Activated T-helper 9 cell treated with anti-CD3 and anti-CD28 coated beads, Interleukin-2, amount 50 U/mL, for 16 hours (primary cell): Measurements from ENCODE around the gene ENTREP1.

Experiments
- DNase-seq: peaks from one replicate; pipeline ENCODE4 v3.0.0-alpha.2; 2020; ENCODE audit warnings: low read depth

The ENTREP1 gene

GRCh38 chr9:69319324-69320025 is 5.5 kb upstream of the ENTREP1 start:
- DNase-seq = no peak

GRCh38 chr9:69322256-69322655 is 2.8 kb upstream of the ENTREP1 start:
- no peak for DNase-seq

- DNase-seq = no peak
These were observed 1.2 kb upstream of the ENTREP1 start for GRCh38 chr9:69323861-69324260.

- DNase-seq = no peak
These were observed 596 bp downstream of the ENTREP1 start for GRCh38 chr9:69325409-69326212.

DNA sequence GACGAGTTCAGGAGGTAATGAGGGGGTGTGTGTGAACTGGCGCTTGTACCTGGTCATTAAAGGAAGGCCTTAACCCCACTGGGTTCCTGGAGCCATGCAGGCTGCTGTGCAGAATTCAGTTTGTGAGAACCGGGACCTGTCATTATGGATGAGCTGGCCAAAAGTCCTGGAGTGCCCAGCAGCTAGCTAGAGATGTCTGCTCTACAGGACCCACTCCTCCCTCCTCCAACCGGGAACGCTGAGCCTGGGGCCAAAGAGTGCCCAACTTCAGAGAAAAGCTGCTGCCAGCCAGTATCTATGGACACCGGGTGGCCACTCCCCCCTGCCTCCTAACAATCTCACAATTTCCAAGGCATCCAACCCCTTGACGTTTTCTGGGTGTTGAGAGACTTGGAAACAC is 1.2 kb downstream of the ENTREP1 start:
- DNase-seq = no peak

- no peak for DNase-seq
These were observed 5.6 kb downstream of the ENTREP1 start for GRCh38 chr9:69330580-69330979.

DNA sequence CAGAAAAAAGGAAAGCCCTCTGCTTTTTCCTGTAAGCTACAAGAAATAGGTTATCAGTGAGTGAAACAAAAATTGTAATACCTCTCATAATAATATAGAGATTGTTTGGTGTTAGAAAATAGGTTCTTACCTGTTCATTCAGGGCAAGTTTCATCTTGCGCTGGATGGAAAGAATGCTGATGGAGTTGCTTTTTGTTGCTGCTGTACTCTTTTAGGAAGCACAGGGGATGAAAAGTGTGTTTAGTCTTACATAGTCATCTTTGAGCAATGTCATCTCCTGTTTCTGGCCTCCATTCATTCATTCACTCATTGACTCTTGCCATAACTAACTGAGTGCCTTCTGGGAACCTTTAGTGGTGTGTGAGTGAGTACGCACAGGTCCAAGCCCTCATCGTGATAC is 6.4 kb downstream of the ENTREP1 start:
- DNase-seq = no peak

GRCh38 chr9:69332067-69332685 is 7.2 kb downstream of the ENTREP1 start:
- no peak for DNase-seq

DNA sequence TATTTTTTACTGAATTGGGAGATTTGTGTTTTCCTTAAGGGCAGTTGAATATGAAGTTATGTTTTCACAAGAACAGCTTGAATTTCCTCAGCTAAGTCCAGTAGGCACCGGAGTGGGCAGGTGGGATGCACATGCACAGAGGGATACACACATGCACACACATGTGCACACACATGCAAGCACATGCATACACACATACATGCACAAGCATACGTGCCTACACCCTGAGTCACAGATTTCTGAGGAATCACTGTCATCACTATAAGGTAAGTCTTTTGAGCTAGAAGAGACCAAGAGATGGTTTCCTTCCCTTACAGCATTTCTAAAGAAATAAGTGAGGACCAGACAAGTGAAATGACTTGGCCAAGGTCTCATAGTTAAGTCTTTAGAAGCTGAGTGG is 8.7 kb downstream of the ENTREP1 start:
- DNase-seq = no peak

DNA sequence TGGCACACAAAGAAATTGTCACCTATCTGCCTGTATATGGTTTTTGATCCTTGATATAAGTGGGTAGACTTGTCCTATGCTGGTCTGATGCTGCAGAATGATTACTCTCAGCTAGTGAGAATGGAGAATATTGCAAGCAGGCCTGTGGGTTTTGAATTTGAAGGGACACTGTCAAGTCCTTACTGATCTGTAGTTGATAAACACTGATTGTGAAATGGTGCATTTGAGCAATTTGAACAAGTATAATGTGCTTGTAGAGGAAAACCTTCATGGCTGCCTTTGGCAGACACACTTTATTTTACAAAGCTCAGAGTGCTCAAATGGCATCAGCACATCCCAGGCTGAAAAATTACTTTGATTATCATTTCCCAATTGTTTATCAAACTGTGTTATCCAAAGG is 9.3 kb downstream of the ENTREP1 start:
- no peak for DNase-seq

DNA sequence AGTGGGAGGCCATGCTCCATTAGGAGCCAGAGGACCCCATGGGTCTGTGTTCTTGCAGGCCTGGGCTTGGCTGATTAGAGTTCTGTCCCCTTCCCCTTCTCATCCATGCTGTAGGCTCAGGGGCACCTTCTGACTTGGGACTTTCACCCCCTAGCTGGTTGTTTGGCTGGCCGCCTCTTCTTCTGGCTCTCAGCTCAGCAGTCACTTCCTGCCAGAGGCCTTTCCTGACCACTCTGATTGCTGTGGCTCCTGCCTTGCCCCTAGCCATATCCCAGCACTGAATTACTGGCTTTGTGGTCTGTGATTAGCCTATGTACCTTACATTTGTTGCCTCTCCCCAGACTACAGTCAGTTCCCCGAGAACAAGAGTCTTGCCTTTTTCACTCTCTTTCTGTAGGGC is 14.6 kb downstream of the ENTREP1 start:
- DNase-seq = no peak

DNA sequence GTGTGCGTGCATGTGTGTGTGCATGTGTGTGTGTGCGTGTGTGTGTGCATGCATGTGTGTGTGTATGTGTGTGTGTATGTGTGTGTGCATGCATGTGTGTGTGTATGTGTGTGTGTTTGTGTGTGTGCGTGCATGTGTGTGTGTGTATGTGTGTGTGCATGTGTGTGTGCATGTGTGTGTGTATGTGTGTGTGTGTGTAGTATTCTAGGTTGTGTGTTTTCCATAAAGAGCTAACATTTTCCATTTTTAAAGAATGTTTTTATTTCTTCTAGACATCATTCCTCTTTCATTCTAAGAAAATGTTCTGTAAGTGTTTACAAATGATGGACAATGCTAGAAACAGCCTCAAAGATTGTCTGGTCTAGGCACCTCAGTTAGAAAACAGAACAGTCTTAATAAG is 15.6 kb downstream of the ENTREP1 start:
- DNase-seq = no peak

GRCh38 chr9:69342769-69343168 is 17.8 kb downstream of the ENTREP1 start:
- no peak for DNase-seq

DNA sequence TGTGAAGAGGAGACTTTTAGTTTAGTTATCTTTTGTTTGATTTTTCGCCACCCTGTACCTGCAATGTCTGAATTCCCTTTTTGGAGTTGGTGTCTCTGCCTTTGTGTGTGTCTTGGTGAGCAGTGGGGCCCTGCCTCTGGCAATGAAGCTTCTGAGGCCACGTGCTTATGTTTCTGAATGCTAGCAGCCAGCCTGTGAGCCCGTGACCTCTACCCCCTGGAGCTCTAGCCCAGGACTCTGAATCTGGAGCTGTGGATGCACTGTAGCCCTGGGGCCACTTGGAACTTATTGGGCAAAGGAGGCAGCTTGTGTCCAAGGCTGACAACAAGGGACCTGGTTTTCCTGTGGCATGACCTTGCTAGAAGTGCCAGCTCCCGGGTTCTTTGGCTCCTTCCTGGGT is 19.4 kb downstream of the ENTREP1 start:
- DNase-seq = no peak

DNA sequence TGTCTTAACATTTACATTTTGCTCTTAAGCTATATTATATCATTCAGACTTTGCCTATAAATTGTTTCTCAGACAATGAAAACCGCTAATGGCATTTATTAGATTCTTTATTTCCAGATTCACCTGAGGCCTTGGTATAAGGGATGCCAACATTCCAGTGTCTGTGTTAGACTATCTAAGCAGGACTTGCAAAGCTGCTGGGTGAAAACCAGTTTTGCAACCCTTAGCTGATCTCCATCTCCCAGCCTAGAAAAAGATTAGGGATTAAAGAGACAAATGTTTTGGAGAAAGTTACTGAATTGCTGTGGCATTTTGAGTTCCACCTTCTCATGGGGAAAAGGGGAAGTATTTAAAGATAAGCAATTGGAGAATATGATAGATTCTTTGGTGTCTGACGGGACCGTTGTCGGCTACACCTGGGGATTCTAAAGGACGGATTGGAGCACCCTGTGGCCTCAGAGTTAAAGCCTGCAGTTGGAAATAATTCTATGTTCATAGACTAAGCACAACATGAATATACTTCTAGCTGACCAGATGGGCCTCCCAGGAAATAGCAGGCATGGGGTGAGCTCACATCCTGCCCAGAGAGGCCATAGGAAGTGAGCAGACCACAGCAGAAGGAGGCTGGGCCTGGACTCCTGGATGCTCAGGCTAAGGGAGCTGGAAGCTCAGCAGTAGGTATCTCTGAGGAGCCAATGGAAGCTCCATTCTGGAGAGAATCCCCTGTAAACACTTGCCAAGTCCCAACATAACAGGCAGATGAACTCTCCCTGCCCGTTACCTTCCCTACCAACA is 21.8 kb downstream of the ENTREP1 start:
- no peak for DNase-seq

DNA sequence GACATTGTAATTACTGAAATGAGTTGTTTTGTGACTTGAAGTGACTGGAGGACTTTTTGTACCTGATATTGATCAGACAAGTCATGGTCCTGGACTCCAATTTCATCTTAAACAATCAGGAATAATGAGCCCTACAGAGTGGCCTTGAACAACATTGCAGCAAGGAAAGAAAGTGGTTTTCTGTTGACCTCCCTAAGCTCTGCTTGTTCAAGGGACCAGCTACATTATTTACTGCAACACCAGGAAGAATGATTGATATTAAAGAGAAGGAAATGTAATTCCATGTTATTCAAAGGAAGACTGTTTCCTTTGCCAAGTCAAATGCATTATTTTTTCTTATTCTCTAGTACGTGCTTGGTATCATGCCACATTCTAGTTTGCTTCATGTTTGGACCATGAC is 22.6 kb downstream of the ENTREP1 start:
- no peak for DNase-seq

DNA sequence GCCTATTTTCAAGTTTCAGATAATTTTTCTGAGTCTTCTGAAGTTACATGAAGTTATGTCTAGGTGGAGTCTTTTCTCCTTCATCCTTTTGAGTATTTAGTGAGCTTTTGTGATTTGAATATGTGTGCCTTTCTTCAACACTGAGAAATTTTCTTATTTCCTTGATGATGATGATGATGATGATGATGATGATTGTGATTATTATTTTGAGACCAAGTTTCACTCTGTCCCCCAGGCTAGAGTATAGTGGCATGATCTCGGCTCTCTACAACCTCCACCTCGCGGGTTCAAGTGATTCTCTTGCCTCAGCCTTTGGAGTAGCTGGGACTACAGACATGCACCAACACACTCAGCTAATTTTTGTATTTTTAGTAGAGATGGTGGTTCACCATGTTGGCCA is 26.2 kb downstream of the ENTREP1 start:
- DNase-seq = no peak

GRCh38 chr9:69355232-69355631 is 30.2 kb downstream of the ENTREP1 start:
- no peak for DNase-seq

DNA sequence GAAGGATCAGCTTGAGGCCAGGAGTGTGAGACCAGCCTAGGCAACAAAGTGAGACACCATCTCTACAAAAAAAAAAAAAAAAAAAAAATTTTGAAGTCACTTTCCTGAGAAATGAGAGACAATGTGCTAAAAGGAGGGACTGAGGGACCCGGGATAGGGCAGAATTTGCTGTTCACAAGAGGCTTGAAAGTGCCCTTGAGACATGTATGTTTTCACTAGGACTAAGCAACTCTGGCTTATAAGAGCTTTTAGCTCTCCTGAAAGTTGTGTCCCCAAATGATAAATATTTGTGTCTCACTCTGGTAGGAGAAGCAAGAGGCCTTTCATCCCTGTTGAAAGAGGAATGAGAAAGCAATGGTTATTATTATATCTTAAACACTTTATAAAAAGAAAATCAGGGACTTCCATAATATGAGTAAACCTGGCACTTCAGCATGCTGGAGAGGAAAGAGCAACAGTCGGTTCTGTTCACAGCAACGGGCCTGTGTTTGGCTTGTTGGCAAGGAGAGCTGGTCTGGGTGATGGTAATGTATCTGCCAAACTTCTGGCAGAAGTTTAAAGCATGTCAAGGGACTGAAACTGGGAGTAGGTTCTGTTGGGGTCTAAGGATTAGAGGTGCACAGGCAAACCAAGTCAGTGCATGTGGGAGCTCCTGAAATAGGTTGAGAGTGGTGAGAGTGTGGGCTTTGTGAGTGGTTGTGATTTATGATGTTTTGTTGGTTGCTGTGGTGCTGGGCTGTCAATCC is 32.2 kb downstream of the ENTREP1 start:
- DNase-seq = no peak

DNA sequence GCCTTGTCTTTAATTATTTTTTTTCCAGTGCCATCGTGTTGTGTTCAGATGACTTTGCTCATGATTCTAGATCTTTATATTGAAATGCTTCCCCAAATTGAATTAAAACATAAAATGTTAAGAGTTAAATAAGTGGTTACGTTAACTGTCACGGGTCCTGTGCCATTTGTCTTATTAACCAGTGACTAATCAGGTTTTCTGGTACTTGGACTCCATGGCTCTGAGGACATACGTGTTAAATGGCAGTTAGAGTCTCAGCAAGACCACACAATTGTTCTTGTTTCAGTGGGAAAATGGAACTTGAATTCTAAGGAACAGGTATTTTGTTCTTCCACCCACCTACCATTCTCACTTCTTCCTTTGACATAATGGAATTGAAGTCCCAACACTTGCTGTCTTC is 32.8 kb downstream of the ENTREP1 start:
- DNase-seq = no peak

DNA sequence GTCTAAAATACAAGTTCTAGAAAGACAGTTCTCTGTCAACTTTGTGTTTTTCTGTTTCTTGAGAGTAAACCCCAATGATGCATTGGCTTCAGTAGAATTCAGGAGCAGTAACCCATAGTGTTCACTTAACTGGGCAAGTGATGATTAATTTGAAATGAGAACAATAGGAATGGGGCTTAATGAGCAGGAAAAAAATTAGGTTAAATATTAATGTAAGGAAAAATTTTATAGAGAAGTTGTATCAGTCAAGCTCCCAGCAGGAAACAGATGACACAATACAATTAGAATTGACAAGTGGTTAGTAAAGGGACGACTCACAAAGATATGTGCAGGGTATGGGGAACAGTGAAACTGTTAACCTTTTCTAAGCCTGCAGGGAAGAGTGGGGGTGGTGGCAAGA is 38.2 kb downstream of the ENTREP1 start:
- no peak for DNase-seq
